NB4 (cell line): ENCODE measurements around the gene MAT2B.

Experiments used
- DNase-seq: peaks from one replicate; pipeline ENCODE4 v3.0.0; 2010; ENCODE audit warnings: low read depth
- H3K4me3 ChIP-seq: one replicate; pipeline ENCODE4 v1.5.1; 2011; ENCODE audit warnings: mild to moderate bottlenecking, low read depth, low read length, moderate library complexity
- MYC ChIP-seq: IDR thresholded peaks from 2 replicates; pipeline ENCODE4 v1.6.1; 2011; ENCODE audit warnings: low read depth, low read length
- POLR2A ChIP-seq: IDR thresholded peaks from 2 replicates; pipeline ENCODE4 v1.6.1; 2011; ENCODE audit warnings: mild to moderate bottlenecking; ENCODE audit not compliant: insufficient read length; ENCODE audit errors: extremely low read depth
- TF ChIP-seq, protein P1 (sequence below): IDR thresholded peaks from 2 replicates; pipeline ENCODE4 v1.6.1; 2011; ENCODE audit warnings: low read depth, low read length
- TF ChIP-seq, protein P2 (sequence below): IDR thresholded peaks from one replicate; pipeline ENCODE4 v1.5.1; 2012; ENCODE audit warnings: low read depth, low read length

The MAT2B gene

DNA sequence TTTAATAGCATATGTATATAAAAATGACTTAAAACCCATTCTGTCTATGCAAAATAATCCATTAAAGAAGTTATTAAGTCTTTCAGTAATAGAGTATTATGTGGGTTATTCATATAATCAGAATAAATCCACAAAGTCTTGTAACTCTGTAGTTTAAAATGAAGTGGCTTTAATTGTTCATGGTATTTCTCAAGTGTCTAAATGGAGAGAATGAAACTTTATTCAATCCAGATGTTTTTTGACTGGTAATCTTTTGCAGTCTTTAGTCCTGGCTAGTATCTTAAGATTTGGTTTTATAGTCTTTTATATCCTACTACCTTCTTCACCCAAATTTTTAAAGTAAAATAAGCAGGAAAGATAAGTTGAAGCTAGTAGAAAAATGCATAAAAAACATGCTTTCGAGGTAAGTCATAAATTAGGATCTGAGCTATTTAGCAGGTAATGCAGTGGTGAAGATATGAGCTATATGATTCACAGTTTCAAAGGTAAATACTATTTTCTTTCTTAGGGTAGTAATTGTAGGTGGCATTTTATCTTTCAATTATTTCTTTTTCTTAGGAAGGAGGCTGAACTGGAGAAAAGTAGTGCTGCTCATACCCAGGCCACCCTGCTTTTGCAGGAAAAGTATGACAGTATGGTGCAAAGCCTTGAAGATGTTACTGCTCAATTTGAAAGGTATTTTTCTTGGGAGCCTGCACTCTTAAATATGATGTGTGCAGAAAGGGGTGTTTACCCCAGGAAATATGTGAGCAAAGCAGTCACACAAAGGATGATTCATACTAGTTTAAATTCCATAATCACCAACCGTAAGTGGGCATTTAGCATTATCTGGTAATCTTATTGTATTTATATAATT is 27.1 kb upstream of the MAT2B start:
- TF ChIP-seq MYC (no peak), POLR2A (no peak)
- TF ChIP-seq, protein P1, sequence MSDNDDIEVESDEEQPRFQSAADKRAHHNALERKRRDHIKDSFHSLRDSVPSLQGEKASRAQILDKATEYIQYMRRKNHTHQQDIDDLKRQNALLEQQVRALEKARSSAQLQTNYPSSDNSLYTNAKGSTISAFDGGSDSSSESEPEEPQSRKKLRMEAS, result no peak
- TF ChIP-seq, protein P2, sequence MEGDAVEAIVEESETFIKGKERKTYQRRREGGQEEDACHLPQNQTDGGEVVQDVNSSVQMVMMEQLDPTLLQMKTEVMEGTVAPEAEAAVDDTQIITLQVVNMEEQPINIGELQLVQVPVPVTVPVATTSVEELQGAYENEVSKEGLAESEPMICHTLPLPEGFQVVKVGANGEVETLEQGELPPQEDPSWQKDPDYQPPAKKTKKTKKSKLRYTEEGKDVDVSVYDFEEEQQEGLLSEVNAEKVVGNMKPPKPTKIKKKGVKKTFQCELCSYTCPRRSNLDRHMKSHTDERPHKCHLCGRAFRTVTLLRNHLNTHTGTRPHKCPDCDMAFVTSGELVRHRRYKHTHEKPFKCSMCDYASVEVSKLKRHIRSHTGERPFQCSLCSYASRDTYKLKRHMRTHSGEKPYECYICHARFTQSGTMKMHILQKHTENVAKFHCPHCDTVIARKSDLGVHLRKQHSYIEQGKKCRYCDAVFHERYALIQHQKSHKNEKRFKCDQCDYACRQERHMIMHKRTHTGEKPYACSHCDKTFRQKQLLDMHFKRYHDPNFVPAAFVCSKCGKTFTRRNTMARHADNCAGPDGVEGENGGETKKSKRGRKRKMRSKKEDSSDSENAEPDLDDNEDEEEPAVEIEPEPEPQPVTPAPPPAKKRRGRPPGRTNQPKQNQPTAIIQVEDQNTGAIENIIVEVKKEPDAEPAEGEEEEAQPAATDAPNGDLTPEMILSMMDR, result no peak
- H3K4me3 ChIP-seq, result no peak overlapping the region
- DNase-seq, result no peak

DNA sequence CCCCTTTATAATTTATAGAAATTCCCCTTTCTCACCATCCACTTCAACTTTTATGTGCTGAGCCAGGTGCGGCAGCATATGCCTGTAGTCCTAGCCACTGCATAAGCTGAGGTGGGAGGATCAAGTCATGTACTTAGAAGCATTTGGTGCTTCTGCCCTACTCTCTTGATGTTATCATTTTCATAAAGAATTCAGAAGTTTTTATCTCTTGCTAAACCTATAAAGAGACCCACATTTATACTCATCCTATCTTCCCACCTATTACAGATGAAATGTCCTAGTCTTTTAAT is 26.5 kb upstream of the MAT2B start:
- TF ChIP-seq MYC (no peak), POLR2A (no peak)
- TF ChIP-seq, protein P2, result no peak
- TF ChIP-seq, protein P1, result no peak
- no peak for DNase-seq
- H3K4me3 ChIP-seq, result no peak overlapping the region

DNA sequence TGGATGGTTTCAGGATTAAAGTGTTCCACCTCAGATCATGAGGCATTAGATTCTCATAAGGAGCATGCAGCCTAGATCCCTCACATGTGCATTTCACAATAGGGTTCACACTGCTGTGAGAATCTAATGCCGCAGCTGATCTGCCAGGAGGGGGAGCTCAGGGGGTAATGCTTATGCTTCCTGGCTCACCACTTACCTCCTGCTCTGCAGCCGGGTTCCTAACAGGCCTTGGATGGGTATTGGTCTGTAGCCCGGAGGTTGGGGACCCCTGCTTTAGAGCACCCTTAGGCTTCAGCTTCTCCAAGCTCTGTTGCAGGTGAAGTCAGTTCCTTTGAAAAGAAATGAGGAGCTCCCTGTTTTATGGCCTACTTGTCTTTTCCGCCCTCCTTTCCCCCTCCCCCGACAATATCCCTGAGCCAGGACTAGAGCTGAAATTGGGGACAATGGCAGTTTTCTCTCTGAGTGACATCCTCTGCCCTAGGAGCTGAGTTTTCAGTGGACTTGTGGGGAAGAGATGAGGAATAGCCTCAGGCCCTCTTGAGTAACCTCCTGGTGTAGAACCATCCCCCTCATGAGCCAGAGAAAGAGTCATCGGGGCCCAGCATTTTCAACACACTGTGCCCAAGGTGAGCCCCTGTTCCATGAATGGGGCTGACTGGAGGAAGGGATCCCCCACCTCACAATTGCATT is 16.2 kb upstream of the MAT2B start:
- DNase-seq, result peak; percentile 54
- no peak overlapping the region for H3K4me3 ChIP-seq
- TF ChIP-seq, protein P2, result peak; percentile 25
- TF ChIP-seq, protein P1, result no peak

DNA sequence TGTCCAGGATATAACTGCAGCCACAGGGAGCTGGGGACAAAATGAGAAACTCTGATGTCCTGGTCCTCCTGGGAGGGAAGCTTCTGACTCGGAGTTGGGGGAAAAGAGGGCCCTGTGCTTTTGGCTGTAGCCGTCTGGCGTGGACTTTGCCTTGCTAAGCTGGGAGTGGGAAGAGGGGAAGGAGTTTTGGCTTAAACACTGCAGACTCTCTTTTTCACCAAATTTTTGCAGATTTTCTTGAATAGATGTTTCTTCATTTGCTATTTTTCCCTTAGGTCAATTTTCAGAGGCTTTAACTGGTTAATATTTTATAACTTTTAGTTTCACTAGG is 15.7 kb upstream of the MAT2B start:
- TF ChIP-seq, protein P1, result no peak
- TF ChIP-seq, protein P2, result no peak
- no peak for TF ChIP-seq POLR2A
- no peak for TF ChIP-seq MYC
- no peak overlapping the region for H3K4me3 ChIP-seq
- DNase-seq, result no peak

DNA sequence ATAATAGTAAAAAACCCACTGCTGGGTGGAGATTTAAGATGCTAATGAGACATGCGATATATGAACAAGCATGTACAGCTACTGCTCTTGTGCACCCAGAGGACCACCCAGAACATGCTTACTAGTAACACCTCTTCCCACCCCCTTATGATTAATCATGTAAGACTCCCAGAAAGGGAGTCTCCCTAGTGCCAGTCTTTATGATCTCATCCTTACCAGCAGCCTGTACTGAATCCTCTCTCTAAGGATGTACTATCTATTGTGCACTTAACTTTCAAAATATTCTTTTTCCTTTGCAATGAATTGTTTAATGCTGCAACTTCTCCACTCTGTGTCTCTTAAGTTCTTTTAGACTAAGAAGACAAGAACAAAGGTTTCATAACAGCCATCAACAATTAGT is 9.1 kb upstream of the MAT2B start:
- DNase-seq, result no peak

DNA sequence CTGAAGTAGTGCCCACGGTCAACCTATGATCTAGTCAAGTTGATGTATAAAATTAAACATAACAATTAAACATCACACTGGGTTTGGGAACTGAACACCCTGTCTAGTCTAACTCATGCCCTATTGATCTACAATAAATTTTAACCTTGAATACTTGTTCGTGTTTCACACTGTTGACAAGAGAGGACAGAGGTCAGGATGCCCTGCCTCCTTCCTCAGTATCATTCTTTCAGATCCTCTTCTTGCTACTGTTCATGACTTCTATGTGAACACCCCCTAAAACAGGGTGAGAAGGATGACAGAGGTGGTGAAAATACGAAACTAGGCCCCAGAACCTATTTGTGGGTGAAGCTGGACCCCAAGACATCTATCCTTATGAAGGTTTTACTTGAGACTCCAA is 8.1 kb upstream of the MAT2B start:
- DNase-seq, result no peak
- TF ChIP-seq, protein P2, result no peak
- TF ChIP-seq POLR2A (no peak), MYC (no peak)
- TF ChIP-seq, protein P1, result no peak

More for the DNA sequence above, 9.1 kb upstream of the MAT2B start:
- TF ChIP-seq, protein P1, result no peak
- H3K4me3 ChIP-seq, result no peak overlapping the region

More for the DNA sequence above, 8.1 kb upstream of the MAT2B start:
- H3K4me3 ChIP-seq, result no peak overlapping the region
